ENCODE results near the gene ABHD2. TPM values are rescaled to one million over a fixed set of nuclear protein-coding genes. Genes with fewer than 3 reads are reported as not detected.

ABHD2 gene
- total RNA-seq, 1 experiment from 2014 or later = 29.7 TPM

DNA sequence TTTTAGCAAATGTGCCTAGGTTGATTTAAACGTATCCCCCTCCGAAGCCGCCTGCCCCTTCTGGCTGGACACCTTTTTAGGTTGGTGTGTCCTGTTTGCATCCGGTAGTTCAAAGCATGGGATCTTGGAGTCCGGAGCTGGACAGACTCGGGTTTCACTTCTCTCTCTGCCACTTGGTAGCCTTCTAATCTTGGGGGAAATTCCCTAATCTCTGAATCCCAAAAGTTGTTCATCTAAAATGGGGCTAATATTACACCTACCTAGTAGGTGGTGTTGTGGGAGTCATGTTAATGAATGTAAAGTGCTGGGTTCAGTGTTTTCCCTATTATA lies 156.3 kb downstream of the ABHD2 start (continued):
- TF ChIP-seq RORB (CRISPR knock-in tag; IDR thresholded peaks at IDR 0.05) = no peak
- TF ChIP-seq, protein P1, sequence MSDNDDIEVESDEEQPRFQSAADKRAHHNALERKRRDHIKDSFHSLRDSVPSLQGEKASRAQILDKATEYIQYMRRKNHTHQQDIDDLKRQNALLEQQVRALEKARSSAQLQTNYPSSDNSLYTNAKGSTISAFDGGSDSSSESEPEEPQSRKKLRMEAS (CRISPR knock-in tag; IDR thresholded peaks at IDR 0.05) = no peak
- TF ChIP-seq ZBTB21 (CRISPR knock-in tag; IDR thresholded peaks at IDR 0.05; ENCODE audit: borderline replicate concordance) = no peak

DNA sequence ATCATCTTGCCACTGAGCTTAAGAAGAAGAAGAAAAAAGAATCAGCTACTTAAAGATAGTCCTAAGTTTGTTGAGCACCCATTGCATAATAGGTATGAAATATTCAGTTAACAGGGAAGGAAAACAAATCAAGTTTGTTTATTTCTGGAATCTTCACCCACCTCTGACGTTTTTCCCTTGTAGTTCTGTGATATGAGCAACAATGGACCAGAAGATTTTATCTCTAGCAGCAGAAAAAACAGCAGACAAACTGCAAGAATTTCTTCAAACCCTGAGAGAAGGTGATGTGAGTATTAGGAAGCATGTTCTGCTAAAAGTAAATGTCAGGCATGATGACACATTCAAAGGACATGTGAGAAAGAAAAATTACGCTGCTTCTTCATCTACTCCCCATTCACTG lies 159.2 kb downstream of the ABHD2 start:
- Mint-ChIP-seq H3K4me3 (no peak overlapping the region), H3K27ac (no peak overlapping the region), H3K4me1 (peaks cover 25% of the 10 kb centered on the region), H3K9me3 (peaks cover 17% of the 10 kb centered on the region), H3K27me3 (ENCODE audit: low read depth) (peaks cover 11% of the 10 kb centered on the region), H3K36me3 (peaks cover 47% of the 10 kb centered on the region)
- ChIA-PET CTCF (interaction anchor here (0.7 kb wide), 1 partner anchor 41 kb away, joined by 3 read pairs; no protein-coding TSS in a partner anchor), POLR2A (no interaction called here)
- no peak for ATAC-seq
- DNase-seq (ENCODE audit: low spot score) = no peak
- no peak for TF ChIP-seq ESRRA (CRISPR knock-in tag; IDR thresholded peaks at IDR 0.05; ENCODE audit: borderline replicate concordance)
- TF ChIP-seq SMAD4 (CRISPR knock-in tag; IDR thresholded peaks at IDR 0.05) = no peak
- no peak for TF ChIP-seq TEAD1 (CRISPR knock-in tag; IDR thresholded peaks at IDR 0.05)
- TF ChIP-seq CREB1 (CRISPR knock-in tag; IDR thresholded peaks at IDR 0.05) = no peak
- TF ChIP-seq, protein P2, sequence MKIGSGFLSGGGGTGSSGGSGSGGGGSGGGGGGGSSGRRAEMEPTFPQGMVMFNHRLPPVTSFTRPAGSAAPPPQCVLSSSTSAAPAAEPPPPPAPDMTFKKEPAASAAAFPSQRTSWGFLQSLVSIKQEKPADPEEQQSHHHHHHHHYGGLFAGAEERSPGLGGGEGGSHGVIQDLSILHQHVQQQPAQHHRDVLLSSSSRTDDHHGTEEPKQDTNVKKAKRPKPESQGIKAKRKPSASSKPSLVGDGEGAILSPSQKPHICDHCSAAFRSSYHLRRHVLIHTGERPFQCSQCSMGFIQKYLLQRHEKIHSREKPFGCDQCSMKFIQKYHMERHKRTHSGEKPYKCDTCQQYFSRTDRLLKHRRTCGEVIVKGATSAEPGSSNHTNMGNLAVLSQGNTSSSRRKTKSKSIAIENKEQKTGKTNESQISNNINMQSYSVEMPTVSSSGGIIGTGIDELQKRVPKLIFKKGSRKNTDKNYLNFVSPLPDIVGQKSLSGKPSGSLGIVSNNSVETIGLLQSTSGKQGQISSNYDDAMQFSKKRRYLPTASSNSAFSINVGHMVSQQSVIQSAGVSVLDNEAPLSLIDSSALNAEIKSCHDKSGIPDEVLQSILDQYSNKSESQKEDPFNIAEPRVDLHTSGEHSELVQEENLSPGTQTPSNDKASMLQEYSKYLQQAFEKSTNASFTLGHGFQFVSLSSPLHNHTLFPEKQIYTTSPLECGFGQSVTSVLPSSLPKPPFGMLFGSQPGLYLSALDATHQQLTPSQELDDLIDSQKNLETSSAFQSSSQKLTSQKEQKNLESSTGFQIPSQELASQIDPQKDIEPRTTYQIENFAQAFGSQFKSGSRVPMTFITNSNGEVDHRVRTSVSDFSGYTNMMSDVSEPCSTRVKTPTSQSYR (CRISPR knock-in tag; IDR thresholded peaks at IDR 0.05) = no peak
- TF ChIP-seq NFE2L1 (CRISPR knock-in tag; IDR thresholded peaks at IDR 0.05) = no peak
- no peak for TF ChIP-seq ZNF219 (CRISPR knock-in tag; IDR thresholded peaks at IDR 0.05; ENCODE audit: borderline replicate concordance)
- TF ChIP-seq ZNF232 (CRISPR knock-in tag; IDR thresholded peaks at IDR 0.05) = no peak
- TF ChIP-seq, protein P3, sequence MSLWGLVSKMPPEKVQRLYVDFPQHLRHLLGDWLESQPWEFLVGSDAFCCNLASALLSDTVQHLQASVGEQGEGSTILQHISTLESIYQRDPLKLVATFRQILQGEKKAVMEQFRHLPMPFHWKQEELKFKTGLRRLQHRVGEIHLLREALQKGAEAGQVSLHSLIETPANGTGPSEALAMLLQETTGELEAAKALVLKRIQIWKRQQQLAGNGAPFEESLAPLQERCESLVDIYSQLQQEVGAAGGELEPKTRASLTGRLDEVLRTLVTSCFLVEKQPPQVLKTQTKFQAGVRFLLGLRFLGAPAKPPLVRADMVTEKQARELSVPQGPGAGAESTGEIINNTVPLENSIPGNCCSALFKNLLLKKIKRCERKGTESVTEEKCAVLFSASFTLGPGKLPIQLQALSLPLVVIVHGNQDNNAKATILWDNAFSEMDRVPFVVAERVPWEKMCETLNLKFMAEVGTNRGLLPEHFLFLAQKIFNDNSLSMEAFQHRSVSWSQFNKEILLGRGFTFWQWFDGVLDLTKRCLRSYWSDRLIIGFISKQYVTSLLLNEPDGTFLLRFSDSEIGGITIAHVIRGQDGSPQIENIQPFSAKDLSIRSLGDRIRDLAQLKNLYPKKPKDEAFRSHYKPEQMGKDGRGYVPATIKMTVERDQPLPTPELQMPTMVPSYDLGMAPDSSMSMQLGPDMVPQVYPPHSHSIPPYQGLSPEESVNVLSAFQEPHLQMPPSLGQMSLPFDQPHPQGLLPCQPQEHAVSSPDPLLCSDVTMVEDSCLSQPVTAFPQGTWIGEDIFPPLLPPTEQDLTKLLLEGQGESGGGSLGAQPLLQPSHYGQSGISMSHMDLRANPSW (CRISPR knock-in tag; conservative IDR thresholded peaks at IDR 0.05; ENCODE audit: low read depth) = no peak
- TF ChIP-seq, protein P4, sequence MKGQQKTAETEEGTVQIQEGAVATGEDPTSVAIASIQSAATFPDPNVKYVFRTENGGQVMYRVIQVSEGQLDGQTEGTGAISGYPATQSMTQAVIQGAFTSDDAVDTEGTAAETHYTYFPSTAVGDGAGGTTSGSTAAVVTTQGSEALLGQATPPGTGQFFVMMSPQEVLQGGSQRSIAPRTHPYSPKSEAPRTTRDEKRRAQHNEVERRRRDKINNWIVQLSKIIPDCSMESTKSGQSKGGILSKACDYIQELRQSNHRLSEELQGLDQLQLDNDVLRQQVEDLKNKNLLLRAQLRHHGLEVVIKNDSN (CRISPR knock-in tag; IDR thresholded peaks at IDR 0.05) = no peak
- TF ChIP-seq, protein P5, sequence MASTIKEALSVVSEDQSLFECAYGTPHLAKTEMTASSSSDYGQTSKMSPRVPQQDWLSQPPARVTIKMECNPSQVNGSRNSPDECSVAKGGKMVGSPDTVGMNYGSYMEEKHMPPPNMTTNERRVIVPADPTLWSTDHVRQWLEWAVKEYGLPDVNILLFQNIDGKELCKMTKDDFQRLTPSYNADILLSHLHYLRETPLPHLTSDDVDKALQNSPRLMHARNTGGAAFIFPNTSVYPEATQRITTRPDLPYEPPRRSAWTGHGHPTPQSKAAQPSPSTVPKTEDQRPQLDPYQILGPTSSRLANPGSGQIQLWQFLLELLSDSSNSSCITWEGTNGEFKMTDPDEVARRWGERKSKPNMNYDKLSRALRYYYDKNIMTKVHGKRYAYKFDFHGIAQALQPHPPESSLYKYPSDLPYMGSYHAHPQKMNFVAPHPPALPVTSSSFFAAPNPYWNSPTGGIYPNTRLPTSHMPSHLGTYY (CRISPR knock-in tag; IDR thresholded peaks at IDR 0.05) = no peak
- TF ChIP-seq, protein P6, sequence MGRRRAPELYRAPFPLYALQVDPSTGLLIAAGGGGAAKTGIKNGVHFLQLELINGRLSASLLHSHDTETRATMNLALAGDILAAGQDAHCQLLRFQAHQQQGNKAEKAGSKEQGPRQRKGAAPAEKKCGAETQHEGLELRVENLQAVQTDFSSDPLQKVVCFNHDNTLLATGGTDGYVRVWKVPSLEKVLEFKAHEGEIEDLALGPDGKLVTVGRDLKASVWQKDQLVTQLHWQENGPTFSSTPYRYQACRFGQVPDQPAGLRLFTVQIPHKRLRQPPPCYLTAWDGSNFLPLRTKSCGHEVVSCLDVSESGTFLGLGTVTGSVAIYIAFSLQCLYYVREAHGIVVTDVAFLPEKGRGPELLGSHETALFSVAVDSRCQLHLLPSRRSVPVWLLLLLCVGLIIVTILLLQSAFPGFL (CRISPR knock-in tag; IDR thresholded peaks at IDR 0.05; ENCODE audit: borderline replicate concordance) = no peak
- TF ChIP-seq, protein P7, sequence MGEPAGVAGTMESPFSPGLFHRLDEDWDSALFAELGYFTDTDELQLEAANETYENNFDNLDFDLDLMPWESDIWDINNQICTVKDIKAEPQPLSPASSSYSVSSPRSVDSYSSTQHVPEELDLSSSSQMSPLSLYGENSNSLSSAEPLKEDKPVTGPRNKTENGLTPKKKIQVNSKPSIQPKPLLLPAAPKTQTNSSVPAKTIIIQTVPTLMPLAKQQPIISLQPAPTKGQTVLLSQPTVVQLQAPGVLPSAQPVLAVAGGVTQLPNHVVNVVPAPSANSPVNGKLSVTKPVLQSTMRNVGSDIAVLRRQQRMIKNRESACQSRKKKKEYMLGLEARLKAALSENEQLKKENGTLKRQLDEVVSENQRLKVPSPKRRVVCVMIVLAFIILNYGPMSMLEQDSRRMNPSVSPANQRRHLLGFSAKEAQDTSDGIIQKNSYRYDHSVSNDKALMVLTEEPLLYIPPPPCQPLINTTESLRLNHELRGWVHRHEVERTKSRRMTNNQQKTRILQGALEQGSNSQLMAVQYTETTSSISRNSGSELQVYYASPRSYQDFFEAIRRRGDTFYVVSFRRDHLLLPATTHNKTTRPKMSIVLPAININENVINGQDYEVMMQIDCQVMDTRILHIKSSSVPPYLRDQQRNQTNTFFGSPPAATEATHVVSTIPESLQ (CRISPR knock-in tag; IDR thresholded peaks at IDR 0.05) = no peak
- no peak for TF ChIP-seq NR1H2 (CRISPR knock-in tag; IDR thresholded peaks at IDR 0.05)
- TF ChIP-seq TCF7 (CRISPR knock-in tag; IDR thresholded peaks at IDR 0.05; ENCODE audit: low read depth) = no peak
- no peak for TF ChIP-seq GABPB1 (CRISPR knock-in tag; IDR thresholded peaks at IDR 0.05)
- TF ChIP-seq, protein P8, sequence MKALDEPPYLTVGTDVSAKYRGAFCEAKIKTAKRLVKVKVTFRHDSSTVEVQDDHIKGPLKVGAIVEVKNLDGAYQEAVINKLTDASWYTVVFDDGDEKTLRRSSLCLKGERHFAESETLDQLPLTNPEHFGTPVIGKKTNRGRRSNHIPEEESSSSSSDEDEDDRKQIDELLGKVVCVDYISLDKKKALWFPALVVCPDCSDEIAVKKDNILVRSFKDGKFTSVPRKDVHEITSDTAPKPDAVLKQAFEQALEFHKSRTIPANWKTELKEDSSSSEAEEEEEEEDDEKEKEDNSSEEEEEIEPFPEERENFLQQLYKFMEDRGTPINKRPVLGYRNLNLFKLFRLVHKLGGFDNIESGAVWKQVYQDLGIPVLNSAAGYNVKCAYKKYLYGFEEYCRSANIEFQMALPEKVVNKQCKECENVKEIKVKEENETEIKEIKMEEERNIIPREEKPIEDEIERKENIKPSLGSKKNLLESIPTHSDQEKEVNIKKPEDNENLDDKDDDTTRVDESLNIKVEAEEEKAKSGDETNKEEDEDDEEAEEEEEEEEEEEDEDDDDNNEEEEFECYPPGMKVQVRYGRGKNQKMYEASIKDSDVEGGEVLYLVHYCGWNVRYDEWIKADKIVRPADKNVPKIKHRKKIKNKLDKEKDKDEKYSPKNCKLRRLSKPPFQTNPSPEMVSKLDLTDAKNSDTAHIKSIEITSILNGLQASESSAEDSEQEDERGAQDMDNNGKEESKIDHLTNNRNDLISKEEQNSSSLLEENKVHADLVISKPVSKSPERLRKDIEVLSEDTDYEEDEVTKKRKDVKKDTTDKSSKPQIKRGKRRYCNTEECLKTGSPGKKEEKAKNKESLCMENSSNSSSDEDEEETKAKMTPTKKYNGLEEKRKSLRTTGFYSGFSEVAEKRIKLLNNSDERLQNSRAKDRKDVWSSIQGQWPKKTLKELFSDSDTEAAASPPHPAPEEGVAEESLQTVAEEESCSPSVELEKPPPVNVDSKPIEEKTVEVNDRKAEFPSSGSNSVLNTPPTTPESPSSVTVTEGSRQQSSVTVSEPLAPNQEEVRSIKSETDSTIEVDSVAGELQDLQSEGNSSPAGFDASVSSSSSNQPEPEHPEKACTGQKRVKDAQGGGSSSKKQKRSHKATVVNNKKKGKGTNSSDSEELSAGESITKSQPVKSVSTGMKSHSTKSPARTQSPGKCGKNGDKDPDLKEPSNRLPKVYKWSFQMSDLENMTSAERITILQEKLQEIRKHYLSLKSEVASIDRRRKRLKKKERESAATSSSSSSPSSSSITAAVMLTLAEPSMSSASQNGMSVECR (CRISPR knock-in tag; IDR thresholded peaks at IDR 0.05; ENCODE audit: borderline replicate concordance) = no peak
- TF ChIP-seq GRHL2 (CRISPR knock-in tag; IDR thresholded peaks at IDR 0.05; ENCODE audit: insufficient replicate concordance, severe bottlenecking) = no peak
- no peak for TF ChIP-seq ZBTB21 (CRISPR knock-in tag; IDR thresholded peaks at IDR 0.05; ENCODE audit: borderline replicate concordance)
